HG03159 (cell line): Measurements from ENCODE around the gene ZSWIM8.
"Not testable (repeated sequence)": the region's sequence is repeated elsewhere in the genome, so short reads cannot be mapped to it uniquely, and the experiment has no call there.

Source experiments
- ATAC-seq: cut with Tn5 transposase; IDR thresholded peaks from one replicate; pipeline ENCODE4 v1.9.1; 2021; ENCODE audit warnings: mild to moderate bottlenecking, moderate library complexity; ENCODE audit not compliant: unreplicated experiment

ZSWIM8 gene

DNA sequence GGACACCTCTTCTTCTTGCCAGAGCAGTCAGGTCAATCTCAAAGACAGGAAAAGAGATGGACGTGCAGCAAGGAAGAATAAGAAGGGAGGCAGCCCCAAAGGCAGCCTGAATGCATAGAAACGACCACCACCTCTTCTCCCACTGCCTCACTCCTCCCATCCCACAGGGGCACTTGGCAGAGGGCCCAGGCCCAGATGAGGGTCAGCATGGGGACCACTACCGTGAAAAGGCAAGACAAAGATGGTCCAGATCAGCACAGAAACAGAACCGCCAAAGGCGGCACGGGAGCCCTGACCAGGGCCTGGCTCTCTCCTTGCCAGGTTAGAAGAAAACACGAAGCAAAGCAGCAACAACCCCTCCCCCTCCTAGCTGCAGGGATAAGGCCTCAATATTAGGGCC lies 27.9 kb downstream of the ZSWIM8 start:
- no peak for ATAC-seq

DNA sequence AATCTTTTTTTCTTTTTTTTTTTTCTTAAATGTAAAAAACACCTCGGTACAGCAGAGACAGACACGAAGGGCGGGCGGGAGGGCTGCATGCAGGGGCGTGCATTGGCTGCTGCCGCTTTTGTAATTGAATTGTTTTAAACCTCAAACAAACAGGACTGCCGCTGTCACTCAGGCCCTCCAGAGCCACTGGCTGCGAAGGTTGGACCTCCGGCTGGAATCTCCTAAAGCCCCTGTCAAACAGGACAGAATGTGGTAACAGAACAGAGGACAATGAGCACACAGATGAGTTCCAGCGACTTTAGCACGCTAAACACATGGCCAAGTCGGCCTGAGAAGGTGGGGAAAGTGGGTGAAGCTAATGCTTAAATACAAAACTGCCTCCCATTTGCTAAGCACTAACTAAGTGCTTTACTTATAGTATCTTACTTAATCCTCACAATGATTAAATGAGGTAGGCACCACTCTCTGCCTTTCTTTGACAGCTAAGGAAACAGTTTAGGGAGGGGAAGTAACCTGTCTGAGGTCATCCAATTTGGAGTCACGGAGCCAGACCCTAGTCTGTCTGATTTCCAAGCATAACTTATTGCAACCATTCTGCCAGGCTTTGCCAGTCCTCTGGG lies 29.0 kb downstream of the ZSWIM8 start:
- no peak for ATAC-seq

DNA sequence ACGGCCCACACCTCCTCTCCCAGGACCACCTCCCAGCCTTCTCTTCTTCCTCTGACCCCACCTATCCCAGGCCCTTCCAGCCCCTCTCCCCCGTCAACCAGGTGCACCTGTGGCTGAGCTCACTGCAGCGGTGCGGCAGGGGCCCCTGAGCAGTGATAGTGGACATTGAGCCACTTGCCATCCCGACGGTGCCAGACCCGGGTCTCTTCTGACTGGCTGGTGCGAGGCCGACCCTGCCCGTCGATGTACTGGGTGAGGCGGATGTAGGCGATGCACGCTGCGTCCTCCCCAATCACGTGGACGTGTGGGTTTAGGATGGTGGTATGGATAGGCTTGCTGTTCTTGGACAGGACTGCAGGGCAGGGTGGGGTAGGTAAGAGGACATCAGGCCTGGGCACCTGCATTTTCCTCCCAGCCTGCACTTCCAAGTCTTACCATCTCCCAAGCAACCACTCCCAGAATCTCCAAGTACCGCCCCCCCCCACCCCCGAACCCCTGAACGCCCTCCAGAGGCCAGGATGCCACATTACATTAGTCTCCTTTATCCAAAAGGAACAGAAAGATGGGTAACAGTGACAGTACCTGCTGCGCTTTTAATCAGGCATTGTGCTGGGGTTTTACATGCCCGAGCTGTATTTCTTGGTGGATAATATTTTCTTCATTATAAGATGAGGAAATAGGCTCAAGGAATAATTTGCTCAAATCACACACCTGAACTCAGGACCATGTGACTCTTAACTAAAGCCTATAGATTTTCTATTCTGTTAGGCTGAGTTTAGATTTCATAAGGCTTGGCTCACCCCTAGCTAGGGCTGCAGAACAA lies 29.7 kb downstream of the ZSWIM8 start:
- no peak for ATAC-seq

DNA sequence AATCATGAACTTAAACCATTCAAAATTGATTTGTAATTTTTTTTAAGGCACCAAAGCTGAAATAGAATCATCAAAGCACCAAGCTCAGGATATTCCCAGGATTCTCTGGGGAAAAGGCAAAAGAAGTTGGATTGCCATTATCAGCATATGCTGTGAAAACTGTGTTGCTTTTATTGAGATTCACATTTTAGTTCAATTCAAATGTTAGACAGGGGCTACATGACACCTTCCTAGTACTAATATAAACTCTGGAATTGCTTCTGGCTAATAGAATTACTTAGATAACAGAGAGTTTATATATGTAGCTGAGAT lies 30.3 kb downstream of the ZSWIM8 start:
- ATAC-seq, result no peak

DNA sequence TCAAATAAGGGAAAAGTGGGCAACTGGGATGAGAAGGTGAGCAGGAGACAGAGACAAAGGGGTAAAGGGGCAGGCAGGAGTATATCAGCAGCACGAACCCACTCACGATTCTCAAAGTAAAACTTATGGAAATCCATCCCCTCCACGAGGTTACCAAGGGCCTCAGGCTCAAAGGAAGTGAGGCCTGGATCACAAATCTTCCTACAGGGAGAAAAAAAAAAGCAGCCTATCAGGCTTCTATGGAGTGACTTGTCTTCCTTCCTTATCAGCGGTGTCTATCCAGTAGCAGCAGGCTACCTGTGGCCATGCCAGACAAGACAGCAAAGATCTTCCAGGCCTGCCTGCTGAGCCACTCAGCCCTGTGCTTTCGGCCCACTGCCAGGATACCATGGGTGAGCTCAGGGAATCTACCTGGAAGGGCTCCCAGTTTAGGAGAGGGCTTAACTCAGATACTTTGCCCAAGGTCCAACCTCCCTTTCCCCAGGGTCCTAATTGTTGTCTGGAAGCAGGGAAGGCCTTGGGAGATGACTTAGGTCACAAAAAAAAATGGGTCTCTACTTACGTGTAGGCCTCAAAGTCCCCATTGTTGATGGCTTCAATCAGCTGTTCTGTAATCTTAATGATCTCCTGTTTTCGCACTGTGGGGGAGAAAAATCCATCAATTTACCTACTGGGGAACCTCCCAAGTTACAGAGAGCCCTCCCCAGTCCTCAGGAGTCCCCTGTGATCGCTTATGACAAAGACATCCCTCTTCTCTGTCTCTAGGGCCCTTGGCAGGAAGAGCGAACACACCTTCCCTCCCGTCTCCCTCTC lies 31.7 kb downstream of the ZSWIM8 start:
- ATAC-seq, result no peak

DNA sequence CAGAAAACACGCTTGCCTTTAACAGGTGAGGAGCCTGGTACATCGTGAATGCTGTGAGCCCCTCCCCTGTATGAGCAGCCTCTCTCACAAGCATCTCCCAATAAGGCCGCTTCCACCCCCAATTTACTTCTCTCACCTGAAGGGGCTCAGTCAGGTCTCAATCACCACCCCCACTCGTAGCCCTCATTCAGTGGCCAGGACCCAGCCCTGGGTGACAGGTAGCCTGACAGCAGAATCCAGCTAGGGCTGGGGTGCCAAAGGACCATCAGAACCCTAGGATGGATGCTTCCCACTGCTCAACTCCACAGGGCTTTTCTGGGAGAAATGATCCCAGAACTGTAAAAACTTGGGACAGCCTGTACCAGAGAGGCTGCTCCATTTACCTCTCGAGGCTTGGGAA lies 32.4 kb downstream of the ZSWIM8 start:
- ATAC-seq, result no peak

DNA sequence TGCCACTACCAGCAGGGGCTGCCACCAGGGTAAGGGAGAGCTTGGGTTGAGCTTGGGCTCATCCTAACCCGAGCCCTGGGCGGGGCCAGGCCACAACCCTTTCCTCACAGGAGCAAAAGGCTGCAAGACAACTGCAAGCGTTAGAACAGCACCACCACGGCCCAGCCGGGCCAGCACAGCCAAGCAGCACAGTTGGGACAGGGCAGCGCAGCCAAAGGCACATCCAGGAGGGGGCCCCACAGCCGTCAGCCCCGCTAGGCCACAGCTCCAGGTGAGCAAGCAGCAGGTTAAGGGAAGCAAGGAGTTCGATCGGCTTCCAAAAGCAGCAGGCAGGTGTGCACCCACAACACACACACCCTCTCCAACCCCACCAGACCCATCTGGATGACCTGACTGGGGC lies 33.0 kb downstream of the ZSWIM8 start:
- ATAC-seq, result no peak

DNA sequence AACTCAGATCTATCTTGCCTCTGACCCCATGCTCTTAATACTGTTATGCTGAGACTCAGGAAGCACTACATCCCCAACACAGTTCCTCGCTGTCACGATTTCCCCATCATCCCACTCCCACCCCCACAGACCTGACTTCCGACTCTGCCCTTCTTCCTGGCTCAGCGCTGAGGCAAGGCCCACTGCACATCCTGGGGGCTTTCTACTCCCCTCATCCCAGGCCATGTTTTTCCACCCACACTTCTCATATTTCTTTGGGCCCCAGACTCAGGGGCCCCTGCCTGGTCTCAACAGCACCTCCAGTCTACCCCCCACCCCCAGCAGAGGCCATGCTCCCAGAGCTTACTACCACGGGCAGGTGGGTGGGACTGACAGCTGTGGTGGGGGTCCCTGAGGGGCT lies 33.7 kb downstream of the ZSWIM8 start:
- ATAC-seq, result no peak

DNA sequence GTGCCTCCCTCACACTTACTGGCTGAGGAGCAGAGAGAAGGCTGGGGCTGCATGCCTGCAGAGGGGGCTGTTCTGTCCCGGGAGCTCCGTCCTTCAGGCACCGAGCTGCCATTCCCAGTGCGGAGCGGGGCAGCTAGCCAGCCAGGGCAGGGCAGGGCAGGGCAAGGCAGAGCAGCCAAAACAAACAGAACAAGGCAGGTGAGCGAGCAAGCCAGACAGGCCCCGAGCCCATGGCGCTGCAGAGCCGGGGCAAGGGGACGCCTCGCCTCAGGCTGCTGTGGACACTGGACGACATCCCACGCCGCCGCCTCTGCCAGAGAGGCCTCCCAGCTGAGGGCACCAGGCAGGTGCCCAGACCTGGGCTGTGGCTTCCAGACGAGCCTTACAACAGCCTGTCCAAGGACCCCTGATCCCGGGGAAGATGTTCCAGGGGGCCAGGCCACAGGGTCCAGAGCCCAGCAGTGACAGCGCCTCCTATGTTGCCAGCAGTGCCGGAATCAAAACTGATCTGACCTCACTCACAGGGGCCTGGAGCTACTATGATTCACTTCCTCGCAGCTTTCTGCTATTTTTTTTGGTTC lies 34.2 kb downstream of the ZSWIM8 start:
- no peak for ATAC-seq

DNA sequence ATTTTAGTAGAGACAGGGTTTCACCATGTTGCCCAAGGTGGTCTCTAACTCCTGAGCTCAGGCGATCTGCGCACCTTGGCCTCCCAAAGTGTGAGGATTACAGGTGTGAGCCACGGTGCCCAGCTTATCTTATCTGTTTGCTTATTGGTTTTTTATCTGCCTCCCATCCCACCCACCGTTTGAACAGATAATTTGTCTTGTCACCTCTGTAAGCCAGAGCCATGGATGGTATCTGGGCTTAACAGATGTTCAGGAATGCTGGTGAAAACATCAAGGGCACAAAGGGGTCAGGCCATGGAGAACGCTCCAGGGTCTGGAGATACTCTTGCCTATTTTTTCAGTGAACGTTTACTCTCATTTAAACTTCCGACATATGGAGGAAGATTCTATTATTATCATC lies 38.0 kb downstream of the ZSWIM8 start:
- ATAC-seq, result no peak

DNA sequence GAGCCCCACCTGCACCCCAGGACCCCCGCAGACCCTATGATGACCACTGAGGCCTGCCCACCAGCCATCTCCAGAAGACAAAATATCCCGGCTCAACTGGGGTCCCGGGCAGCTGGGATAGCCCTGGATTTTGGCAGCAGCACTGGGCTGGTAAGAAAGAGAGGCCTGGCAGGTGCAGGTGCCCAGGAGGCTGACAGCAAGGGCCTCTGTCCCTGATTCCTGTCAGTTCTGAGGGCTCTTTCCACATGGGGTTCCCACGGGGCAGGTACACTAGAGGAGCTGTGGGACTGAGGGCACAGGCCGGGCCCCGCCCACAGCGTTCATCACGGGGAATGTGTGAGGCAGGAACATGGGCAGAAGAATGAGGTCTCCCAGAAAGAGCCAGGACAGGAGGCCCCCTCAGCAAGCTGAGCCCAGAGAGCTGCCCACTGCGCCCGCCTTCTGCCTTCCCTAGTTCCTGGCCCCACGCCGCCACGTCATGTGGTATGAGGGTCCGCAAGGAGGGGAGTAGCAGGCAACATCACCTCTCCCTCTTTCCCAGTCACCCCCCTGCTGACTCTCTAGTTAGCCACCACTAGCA lies 38.8 kb downstream of the ZSWIM8 start:
- no peak for ATAC-seq

DNA sequence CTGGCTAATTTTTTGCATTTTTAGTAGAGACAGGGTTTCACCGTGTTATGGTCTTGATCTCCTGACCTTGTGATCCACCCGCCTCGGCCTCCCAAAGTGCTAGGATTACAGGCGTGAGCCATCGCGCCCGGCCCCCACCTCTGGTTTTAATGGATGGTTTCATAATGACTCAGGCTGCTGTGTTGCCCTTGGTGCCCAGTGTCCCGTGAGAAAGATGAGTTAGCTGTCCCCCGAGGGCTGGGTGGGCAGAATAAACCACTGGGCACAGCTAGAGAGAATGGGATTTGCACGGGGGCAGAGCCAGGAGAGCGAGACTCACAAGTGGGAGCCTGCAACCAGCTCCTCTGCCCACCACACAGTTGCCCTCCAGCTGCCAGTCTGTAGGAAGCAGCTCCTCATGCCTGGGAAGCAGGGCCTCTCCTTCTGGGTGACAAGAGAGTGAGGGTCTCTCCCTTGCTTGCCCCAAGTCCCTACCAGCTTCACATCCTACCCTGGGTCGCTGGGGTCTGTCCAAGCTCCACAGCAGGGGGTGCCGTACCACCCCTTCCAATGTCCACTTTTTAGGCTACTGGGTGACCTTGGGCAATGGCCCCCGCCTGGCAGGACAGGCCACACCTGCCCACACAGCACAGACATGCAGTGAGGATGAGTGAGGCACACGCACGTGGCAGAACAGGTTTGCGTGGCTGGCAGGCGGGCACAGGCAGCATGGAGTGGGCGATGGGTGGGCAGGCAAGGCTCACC lies 42.1 kb downstream of the ZSWIM8 start:
- no peak for ATAC-seq

DNA sequence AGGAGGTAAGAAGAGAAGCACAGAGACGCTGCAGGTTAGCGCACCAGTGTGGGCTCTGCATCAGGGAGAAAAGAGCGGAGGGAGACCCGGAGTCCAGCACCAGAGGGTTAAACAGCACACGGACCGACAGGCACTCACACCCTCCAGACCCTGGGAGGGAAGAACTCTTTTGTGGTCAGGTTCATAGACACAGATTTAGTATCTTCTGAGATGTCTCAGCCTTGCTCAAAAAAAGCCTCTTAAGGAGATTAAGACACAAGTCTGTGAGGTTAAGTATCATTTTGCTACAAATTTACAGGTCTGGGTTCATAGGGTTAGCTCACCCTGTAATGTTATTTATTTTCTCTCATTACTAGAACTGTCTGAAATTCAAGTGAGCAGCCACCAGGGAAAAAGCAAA lies 42.8 kb downstream of the ZSWIM8 start:
- ATAC-seq, result no peak

DNA sequence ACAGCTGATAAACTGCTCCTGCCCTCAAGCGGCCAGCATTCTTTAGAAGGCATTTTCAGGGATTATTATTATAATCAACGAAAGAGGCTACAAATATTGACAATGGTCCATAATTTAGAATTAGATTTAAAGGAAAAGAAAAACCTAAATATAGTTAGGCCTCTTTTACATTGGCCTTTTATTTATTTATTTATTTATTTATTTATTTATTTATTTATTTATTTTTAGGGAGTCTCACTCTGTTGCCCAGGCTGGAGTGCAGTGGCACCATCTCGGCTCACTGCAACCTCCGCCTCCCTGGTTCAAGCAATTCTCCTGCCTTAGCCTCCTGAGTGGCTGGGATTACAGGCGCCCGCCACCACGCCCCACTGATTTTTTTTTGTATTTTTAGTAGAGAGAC lies 43.7 kb downstream of the ZSWIM8 start:
- ATAC-seq, result not testable (repeated sequence)

DNA sequence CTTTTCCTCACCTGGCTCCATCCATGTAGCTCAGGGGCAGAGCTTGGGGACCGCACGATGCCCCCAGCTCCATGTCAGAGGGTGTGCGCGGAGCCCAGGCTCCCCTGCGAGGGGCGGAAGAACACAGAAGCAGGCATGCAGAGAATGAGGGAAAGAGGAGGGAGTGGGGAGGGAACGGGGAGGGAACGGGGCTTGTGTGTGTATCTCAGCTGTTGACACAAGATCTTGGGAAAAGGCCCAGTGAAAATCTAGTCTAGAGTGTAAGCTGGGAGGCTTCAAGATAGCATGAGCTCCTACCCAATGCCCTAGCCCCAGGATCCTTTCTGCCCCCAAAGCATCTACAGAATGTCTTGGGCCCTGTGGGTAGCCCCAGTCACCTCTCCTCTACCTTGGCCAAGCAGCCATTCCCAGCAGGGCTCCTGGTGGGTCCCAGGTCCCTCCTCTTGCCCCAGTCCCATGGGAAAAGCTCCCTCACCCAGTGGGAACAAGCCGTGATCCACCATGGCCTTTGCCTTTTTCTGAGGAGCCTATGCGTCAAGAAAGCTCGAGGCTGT lies 51.1 kb downstream of the ZSWIM8 start:
- no peak for ATAC-seq

DNA sequence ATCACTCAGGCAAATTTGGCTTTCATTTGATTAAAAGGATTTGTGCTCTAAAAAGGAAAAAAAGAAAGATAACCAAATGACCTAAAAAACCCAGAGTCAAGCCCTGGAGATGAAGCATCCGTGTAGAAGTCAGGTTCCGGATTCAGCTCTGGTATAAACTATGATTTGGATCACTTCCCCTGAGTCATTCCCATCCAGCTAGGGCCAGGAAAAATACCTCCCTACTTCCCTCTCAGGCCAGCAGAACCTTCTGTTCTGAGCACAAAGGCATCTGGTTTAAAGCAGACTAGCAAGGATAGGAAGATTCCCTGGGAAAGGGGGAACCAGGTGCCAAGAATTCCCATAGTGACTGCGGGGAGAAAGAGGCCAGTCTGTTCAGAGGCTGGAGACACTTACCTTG lies 51.7 kb downstream of the ZSWIM8 start:
- no peak for ATAC-seq

DNA sequence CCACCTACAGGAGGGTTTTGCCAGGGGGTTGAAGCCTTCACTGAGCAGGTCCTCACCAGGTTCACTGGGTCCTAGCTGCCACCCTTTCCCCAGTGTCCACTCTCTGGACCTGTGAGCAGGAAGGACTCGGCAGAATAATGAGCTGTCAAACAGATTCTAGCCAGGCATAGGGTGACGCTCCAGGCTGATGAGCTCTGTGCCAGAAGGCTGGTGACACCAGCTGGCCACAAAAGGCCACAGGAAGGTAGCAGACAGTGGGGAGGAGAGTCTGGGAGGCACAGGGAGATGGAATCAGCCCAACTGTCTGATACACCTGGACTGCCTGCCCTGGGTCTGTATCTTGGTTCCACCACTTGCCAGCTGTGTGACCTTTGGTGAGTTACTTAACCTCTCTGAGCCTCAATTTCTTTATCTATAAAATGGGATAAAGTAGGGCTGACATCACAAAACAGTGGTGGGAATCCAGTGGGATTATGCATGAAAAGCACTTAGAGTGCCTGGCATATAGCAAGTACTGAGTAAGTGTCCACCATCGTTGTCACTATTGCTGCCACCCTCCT lies 52.7 kb downstream of the ZSWIM8 start:
- ATAC-seq, result no peak

DNA sequence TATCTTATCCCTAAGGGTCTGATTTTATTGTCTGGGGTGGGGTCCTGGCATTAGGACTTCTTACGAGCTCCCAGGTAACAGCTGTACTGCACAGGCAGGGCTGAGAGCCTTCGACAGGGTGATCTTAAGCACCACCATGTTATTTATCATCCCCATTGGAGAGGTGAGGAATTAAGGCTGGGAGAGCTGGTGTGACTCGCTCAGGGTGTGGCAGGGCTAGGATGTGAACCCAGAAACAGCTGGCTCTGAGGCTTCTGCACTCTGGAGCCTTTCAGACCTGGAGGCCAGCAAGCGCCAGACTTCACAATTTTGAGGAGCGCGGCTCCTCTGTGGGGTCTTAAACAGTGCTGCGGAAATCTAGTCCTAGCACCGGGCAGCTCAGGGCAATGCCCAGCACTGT lies 53.4 kb downstream of the ZSWIM8 start:
- no peak for ATAC-seq

DNA sequence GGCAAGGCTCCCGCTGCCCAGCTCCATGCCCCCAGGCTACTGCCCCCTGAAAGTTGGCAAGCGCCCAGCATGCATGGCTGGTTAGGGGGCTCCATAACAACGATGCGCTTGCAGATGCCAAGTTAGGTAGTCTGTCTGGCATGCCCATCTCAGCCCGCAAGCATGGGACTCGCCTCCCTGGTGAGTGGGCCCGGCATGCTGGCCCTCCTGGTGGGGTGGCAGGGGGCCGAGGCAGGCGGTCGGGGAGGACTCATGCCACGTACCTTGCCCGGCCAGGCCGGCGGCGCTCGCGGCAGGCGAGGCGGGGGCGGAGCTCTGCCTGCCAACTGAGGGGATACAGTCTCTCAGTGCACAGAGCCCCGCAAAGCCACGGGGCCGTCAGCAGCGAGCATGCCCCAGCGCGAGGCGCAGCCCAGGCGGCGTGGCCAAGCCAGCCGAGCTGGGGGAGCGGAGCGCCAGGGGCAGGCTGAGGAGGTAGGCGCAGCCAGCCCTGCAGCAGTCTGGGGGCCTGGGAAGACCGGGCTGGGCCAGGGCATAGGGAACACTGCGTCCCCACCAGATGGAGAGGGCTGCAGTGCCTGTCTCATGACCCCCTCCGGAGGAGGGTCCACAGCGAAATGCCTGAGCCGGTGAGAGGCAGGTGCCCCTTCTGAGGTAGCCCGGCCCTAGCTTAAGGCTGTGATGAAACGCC lies 54.0 kb downstream of the ZSWIM8 start:
- ATAC-seq, result no peak

DNA sequence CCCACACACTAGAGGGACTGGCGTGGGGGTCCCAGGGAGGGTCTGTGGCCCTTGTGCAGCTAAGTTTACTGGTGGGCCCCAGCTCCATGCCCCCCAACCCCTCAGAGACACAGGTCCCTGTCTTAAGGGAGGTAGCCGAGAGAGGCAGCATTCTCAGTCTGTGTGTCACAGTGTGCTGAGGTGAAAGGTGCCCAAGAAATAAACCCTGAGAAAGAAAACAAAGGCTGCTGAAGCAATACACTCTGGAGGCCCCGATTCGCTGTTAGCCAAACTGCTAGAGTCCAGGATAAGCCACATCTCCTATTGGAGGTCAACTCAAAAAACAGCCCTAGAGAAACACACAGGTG lies 54.6 kb downstream of the ZSWIM8 start:
- no peak for ATAC-seq
